Neural crest cell (in vitro differentiated cells): Measurements from ENCODE around the gene KBTBD8. TPM values are rescaled to one million over a fixed set of nuclear protein-coding genes. Genes with fewer than 3 reads are reported as not detected.
A peak's percentile ranks its signal among the peaks of the same experiment; 100 is the strongest.

ENCODE experiments used
- DNase-seq: peaks from one replicate; pipeline ENCODE4 v3.0.0; 2021; ENCODE audit warnings: low read depth, mixed read lengths, low spot score
- H3K27ac Mint-ChIP-seq: one replicate; pipeline ENCODE4 v1.8.0; 2021; ENCODE audit warnings: mild to moderate bottlenecking, mixed read lengths; ENCODE audit not compliant: unreplicated experiment
- H3K27me3 Mint-ChIP-seq: 2 replicates; pipeline ENCODE4 v1.8.0; 2021; ENCODE audit warnings: low read depth, mild to moderate bottlenecking, mixed read lengths
- H3K36me3 Mint-ChIP-seq: 2 replicates; pipeline ENCODE4 v1.8.0; 2021; ENCODE audit warnings: low read depth, mild to moderate bottlenecking, mixed read lengths
- H3K4me1 Mint-ChIP-seq: 2 replicates; pipeline ENCODE4 v1.8.0; 2021; ENCODE audit warnings: mixed read lengths
- H3K4me3 Mint-ChIP-seq: one replicate; pipeline ENCODE4 v1.8.0; 2021; ENCODE audit warnings: mild to moderate bottlenecking, mixed read lengths
- H3K9me3 Mint-ChIP-seq: 2 replicates; pipeline ENCODE4 v1.8.0; 2021; ENCODE audit warnings: mixed read lengths
- CTCF ChIP-seq: fragments of 200-600 bp; sonication (generic); conservative IDR thresholded peaks from 2 replicates; pipeline ENCODE4 v1.5.0; 2021; ENCODE audit warnings: antibody characterized with exemption, mild to moderate bottlenecking
- total RNA-seq: library from RNA; stranded (reverse); gene quantifications from 2 replicates; pipeline ENCODE4 v1.2.1, GENCODE V29; 2021

The KBTBD8 gene
- total RNA-seq, 1 donor from 2014 or later: 9.9 TPM

- Mint-ChIP-seq H3K27ac (no peak overlapping the region), H3K27me3 (no peaks in the 10 kb centered on the region), H3K4me1 (peaks cover 21% of the 10 kb centered on the region), H3K4me3 (no peak overlapping the region), H3K36me3 (no peaks in the 10 kb centered on the region), H3K9me3 (no peaks in the 10 kb centered on the region)
- DNase-seq: no peak
- TF ChIP-seq CTCF: no peak
These were observed 41.4 kb upstream of the KBTBD8 start for GRCh38 chr3:66956742-66957141.

- no peaks in the 10 kb centered on the region for H3K27me3 Mint-ChIP-seq
- peaks cover 16% of the 10 kb centered on the region for H3K4me1 Mint-ChIP-seq
- no peak for TF ChIP-seq CTCF
- H3K27ac Mint-ChIP-seq: no peak overlapping the region
- no peak for DNase-seq
- H3K9me3 Mint-ChIP-seq: no peaks in the 10 kb centered on the region
- no peaks in the 10 kb centered on the region for H3K36me3 Mint-ChIP-seq
- H3K4me3 Mint-ChIP-seq: no peak overlapping the region
These were observed 40.7 kb upstream of the KBTBD8 start for GRCh38 chr3:66957367-66957766.

GRCh38 chr3:66958067-66958466, 40.0 kb upstream of the KBTBD8 start:
- no peak for DNase-seq
- H3K9me3 Mint-ChIP-seq: no peaks in the 10 kb centered on the region
- H3K4me3 Mint-ChIP-seq: no peak overlapping the region
- no peak for TF ChIP-seq CTCF
- no peak overlapping the region for H3K27ac Mint-ChIP-seq
- H3K27me3 Mint-ChIP-seq: no peaks in the 10 kb centered on the region
- no peaks in the 10 kb centered on the region for H3K36me3 Mint-ChIP-seq
- peaks cover 9% of the 10 kb centered on the region for H3K4me1 Mint-ChIP-seq

GRCh38 chr3:66962664-66963063, 35.4 kb upstream of the KBTBD8 start:
- no peak for TF ChIP-seq CTCF

GRCh38 chr3:66971245-66971644, 26.9 kb upstream of the KBTBD8 start:
- no peak for TF ChIP-seq CTCF
- DNase-seq: no peak
- Mint-ChIP-seq H3K4me3 (no peak overlapping the region), H3K36me3 (no peaks in the 10 kb centered on the region), H3K9me3 (no peaks in the 10 kb centered on the region), H3K27ac (peak overlapping the region; percentile 24), H3K27me3 (no peaks in the 10 kb centered on the region), H3K4me1 (peaks cover 28% of the 10 kb centered on the region)

More at GRCh38 chr3:66962664-66963063, 35.4 kb upstream of the KBTBD8 start:
- DNase-seq: no peak
- Mint-ChIP-seq H3K27ac (no peak overlapping the region), H3K36me3 (no peaks in the 10 kb centered on the region), H3K4me1 (peaks cover 11% of the 10 kb centered on the region), H3K9me3 (peaks cover 3% of the 10 kb centered on the region), H3K27me3 (no peaks in the 10 kb centered on the region), H3K4me3 (no peak overlapping the region)
